ENCODE measurements around the gene MAP3K9. TPM values are rescaled to one million over a fixed set of nuclear protein-coding genes. Genes with fewer than 3 reads are reported as not detected.

MAP3K9 gene
- total and polyA plus RNA-seq, 7 donors = 0.36 to 4.7 (median 0.60) TPM

DNA sequence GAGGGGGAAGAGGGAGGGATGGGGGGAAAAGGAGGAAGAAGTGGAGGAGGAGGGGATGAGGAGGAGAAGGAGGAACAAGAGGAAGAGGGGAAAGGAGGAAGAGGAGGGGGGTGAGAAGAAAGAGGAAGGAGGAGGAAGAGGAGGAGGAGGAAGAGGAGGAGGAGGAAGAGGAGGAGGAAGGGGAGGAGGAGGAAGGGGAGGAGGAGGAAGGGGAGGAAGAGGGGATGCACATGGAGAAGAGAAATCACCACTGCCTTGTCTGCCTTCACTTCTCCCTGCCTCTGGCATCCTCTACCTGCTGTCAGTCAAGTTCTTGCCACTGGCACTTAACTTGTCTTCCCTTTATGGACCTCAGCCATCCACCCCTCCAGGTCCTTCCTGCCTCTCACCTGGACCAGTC, 107.7 kb downstream of the MAP3K9 start:
- H3K4me3 ChIP-seq = no peak overlapping the region
- intact Hi-C loops (cut with DNase I) = no loop called here
- peaks cover 0 to 3% (median 0%) of the 10 kb centered on the region in 3 donors for H3K27me3 ChIP-seq
- H3K4me1 ChIP-seq = no peaks in the 10 kb centered on the region
- no peak overlapping the region for H3K27ac ChIP-seq
- no peak for DNase-seq
- H3K9me3 ChIP-seq = no peaks in the 10 kb centered on the region
- TF ChIP-seq POLR2AphosphoS5 (IDR thresholded peaks at IDR 0.05) (no peak), POLR2A (IDR thresholded peaks at IDR 0.05) (no peak), EP300 (IDR thresholded peaks at IDR 0.05) (no peak)
- TF ChIP-seq, protein P1, sequence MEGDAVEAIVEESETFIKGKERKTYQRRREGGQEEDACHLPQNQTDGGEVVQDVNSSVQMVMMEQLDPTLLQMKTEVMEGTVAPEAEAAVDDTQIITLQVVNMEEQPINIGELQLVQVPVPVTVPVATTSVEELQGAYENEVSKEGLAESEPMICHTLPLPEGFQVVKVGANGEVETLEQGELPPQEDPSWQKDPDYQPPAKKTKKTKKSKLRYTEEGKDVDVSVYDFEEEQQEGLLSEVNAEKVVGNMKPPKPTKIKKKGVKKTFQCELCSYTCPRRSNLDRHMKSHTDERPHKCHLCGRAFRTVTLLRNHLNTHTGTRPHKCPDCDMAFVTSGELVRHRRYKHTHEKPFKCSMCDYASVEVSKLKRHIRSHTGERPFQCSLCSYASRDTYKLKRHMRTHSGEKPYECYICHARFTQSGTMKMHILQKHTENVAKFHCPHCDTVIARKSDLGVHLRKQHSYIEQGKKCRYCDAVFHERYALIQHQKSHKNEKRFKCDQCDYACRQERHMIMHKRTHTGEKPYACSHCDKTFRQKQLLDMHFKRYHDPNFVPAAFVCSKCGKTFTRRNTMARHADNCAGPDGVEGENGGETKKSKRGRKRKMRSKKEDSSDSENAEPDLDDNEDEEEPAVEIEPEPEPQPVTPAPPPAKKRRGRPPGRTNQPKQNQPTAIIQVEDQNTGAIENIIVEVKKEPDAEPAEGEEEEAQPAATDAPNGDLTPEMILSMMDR (IDR thresholded peaks at IDR 0.05) = no peak
- H3K36me3 ChIP-seq = no peaks in the 10 kb centered on the region

DNA sequence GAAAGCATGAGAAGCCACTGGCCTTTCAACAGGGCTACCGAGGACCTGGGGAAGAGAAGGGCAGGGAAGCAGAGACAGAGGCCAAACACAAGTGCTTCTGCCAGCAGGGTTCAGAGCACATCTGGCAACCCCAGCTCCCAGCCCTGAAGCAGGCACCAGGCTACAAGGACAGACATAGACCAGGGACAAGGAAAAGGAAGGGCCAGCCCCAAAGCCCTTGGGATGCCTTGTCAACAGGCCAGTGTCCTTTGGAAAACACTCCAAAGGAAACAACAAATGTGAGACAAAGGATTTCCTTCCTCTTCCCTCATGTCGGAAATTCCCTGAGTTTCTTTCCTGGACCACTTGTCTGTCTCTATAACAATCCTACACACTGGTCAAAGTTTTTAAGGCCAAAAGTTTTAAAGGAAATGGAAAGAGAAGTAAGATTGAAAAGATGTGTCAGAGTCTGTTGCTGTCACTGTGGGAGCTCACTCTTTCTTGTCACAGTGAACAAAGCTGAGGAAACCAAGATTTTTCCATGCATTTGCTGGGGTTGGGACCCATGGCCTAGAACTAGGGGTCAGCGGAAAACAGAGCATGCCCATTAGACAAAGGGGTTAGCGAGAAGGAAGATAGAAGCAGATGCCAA, 108.2 kb downstream of the MAP3K9 start:
- Histone ChIP-seq H3K27ac (no peak overlapping the region), H3K4me3 (no peak overlapping the region), H3K4me1 (no peaks in the 10 kb centered on the region), H3K9me3 (no peaks in the 10 kb centered on the region), H3K36me3 (no peaks in the 10 kb centered on the region), H3K27me3 (no peaks in the 10 kb centered on the region)
- intact Hi-C loops (cut with DNase I) = no loop called here
- DNase-seq = no peak
- 86 to 92% methylated on average over 4 of the region's 4 CpGs for WGBS, 2 donors
- TF ChIP-seq EP300 (IDR thresholded peaks at IDR 0.05) = no peak
- TF ChIP-seq, protein P1 (IDR thresholded peaks at IDR 0.05) = no peak
- no peak for TF ChIP-seq POLR2AphosphoS5 (IDR thresholded peaks at IDR 0.05)
- no peak for TF ChIP-seq POLR2A (IDR thresholded peaks at IDR 0.05)

DNA sequence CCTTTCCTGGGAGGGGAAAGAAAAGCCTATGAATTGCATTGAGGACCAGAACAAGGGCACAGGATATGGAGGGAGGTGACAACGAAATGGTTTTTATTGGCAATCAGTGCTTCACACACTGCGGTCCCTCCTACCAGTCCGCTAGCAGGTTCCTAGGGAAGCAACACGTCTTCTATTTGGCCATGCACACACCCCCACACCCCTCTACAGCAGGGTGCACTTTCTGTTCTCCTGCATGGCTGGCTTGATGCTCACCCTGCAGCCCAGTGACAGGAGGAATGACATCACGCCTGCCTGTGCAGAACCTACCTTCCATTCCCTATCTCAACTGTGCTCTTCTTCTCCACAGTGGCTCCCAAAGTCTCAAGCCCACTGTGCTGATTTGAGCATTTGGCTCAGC, 109.7 kb downstream of the MAP3K9 start:
- H3K4me1 ChIP-seq = no peaks in the 10 kb centered on the region
- DNase-seq = no peak
- 88 to 90% methylated on average over 5 of the region's 5 CpGs for WGBS, 2 donors
- H3K4me3 ChIP-seq = no peak overlapping the region
- H3K27me3 ChIP-seq = no peaks in the 10 kb centered on the region
- H3K36me3 ChIP-seq = no peaks in the 10 kb centered on the region
- intact Hi-C loops (cut with DNase I) = no loop called here
- TF ChIP-seq, protein P1 (IDR thresholded peaks at IDR 0.05) = no peak
- TF ChIP-seq POLR2A (IDR thresholded peaks at IDR 0.05) (no peak), POLR2AphosphoS5 (IDR thresholded peaks at IDR 0.05) (no peak), EP300 (IDR thresholded peaks at IDR 0.05) (no peak)
- no peak overlapping the region for H3K27ac ChIP-seq
- no peaks in the 10 kb centered on the region for H3K9me3 ChIP-seq

DNA sequence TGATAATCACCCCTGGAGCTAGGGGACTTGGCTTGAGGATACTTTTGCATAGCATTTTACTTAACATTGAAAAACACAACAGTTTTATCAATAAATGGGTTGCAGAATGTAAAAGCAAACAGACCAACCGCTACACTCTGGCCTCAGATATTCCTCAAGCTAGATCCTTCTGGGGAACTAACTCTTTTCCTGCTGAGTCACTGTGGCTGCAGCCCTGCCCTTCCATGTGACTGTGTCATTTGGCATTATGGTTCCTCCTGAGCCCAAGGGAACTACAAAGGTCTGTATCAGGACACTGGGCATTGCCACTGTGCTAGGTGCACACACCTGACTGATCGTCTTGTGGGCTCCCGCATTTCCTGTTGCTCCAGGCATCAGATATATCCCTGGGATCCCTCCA, 111.0 kb downstream of the MAP3K9 start:
- intact Hi-C loops (cut with DNase I) = no loop called here
- 68 to 71% methylated on average over 3 of the region's 3 CpGs for WGBS, 2 donors
- TF ChIP-seq EP300 (IDR thresholded peaks at IDR 0.05) (no peak), POLR2AphosphoS5 (IDR thresholded peaks at IDR 0.05) (no peak), POLR2A (IDR thresholded peaks at IDR 0.05) (no peak)
- TF ChIP-seq, protein P1 (IDR thresholded peaks at IDR 0.05) = no peak
- Histone ChIP-seq H3K4me1 (no peaks in the 10 kb centered on the region), H3K9me3 (no peaks in the 10 kb centered on the region), H3K4me3 (no peak overlapping the region), H3K36me3 (no peaks in the 10 kb centered on the region), H3K27me3 (no peaks in the 10 kb centered on the region), H3K27ac (no peak overlapping the region)
- no peak for DNase-seq

DNA sequence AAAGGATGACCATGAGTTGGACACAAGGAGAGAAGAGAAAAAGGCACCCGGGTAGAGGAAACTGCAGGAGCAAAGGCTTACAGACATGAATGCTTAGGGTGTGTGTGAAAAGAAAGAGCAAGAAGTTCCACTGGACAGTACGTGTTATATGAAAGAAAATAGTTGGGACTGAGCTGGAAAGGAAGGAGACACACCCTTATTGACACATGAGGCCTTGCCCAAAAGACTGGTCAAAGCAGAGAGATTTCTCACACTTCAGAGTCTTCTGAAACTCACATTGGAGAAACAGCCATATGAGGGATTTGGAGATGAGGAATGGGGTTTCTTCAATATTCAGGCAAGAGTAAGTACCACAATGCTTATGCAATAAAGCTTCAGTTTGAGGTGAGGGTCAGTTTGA, 111.6 kb downstream of the MAP3K9 start:
- Histone ChIP-seq H3K27ac (no peak overlapping the region), H3K9me3 (no peaks in the 10 kb centered on the region), H3K4me3 (no peak overlapping the region), H3K4me1 (no peaks in the 10 kb centered on the region), H3K27me3 (no peaks in the 10 kb centered on the region), H3K36me3 (no peaks in the 10 kb centered on the region)
- intact Hi-C loops (cut with DNase I) = no loop called here
- WGBS, 2 donors = 19 to 67% methylated on average over 2 of the region's 2 CpGs
- DNase-seq = no peak
- TF ChIP-seq, protein P1 (IDR thresholded peaks at IDR 0.05) = no peak
- TF ChIP-seq POLR2A (IDR thresholded peaks at IDR 0.05) (no peak), EP300 (IDR thresholded peaks at IDR 0.05) (no peak), POLR2AphosphoS5 (IDR thresholded peaks at IDR 0.05) (no peak)

All from sigmoid colon (tissue), 7 donors.